ENCODE results near the gene ERN2. TPM values are rescaled to one million over a fixed set of nuclear protein-coding genes. Genes with fewer than 3 reads are reported as not detected.

ERN2 gene
- total RNA-seq, 1 donor from 2014 or later, result 0.29 TPM

GRCh38 chr16:23651943-23652468 lies 61.0 kb downstream of the ERN2 start:
- Histone ChIP-seq H3K4me1 (no peaks in the 10 kb centered on the region), H3K4me3 (no peak overlapping the region), H3K27ac (no peak overlapping the region), H3K27me3 (no peaks in the 10 kb centered on the region), H3K36me3 (peaks cover 23% of the 10 kb centered on the region), H3K9me3 (no peaks in the 10 kb centered on the region)
- ATAC-seq, result no peak
- DNase-seq, result no peak
- intact Hi-C loops (cut with DNase I), result no loop called here
- TF ChIP-seq, protein P1, sequence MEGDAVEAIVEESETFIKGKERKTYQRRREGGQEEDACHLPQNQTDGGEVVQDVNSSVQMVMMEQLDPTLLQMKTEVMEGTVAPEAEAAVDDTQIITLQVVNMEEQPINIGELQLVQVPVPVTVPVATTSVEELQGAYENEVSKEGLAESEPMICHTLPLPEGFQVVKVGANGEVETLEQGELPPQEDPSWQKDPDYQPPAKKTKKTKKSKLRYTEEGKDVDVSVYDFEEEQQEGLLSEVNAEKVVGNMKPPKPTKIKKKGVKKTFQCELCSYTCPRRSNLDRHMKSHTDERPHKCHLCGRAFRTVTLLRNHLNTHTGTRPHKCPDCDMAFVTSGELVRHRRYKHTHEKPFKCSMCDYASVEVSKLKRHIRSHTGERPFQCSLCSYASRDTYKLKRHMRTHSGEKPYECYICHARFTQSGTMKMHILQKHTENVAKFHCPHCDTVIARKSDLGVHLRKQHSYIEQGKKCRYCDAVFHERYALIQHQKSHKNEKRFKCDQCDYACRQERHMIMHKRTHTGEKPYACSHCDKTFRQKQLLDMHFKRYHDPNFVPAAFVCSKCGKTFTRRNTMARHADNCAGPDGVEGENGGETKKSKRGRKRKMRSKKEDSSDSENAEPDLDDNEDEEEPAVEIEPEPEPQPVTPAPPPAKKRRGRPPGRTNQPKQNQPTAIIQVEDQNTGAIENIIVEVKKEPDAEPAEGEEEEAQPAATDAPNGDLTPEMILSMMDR (IDR thresholded peaks at IDR 0.05), result no peak

DNA sequence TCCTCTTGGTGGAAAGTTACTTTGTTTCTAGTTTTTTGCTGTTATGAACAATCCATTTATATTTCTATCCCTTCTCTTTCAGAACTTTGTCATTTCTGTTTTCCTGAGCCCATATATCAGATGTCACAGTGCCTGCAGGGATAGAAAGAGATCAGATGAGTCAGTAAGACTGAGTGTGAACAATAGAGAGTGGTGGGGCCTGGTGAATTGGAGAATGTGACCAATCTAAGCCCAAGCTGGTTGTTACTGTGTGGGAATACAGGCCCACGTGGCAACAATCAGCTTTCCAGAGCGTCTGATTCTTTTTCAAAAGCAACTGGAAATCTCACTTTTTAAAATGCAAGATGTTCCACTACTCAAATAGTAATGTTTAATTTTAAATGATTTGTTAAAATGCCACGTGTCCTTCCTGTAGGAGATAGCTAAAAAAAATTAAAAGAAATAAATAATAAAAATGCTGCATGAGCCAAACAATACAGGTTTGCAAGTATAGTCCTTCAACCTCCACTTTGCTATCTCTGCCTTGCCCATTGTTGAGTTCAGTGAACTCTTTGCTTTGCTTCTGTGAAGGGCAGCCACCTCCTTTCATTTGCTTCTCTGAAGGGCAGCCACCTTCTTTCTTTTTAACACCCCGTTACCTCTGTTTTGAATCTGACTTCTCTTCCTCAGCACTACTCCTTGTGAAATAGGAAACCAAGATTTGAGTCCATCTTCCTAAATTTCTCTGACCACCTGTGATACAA lies 62.2 kb downstream of the ERN2 start:
- intact Hi-C loops (cut with DNase I), result no loop called here
- no peaks in the 10 kb centered on the region for H3K9me3 ChIP-seq
- DNase-seq, result no peak
- H3K36me3 ChIP-seq, result peaks cover 20% of the 10 kb centered on the region
- TF ChIP-seq, protein P1 (IDR thresholded peaks at IDR 0.05), result no peak
- H3K4me1 ChIP-seq, result no peaks in the 10 kb centered on the region
- no peaks in the 10 kb centered on the region for H3K27me3 ChIP-seq
- H3K4me3 ChIP-seq, result no peak overlapping the region
- no peak overlapping the region for H3K27ac ChIP-seq
- ATAC-seq, result no peak

- ATAC-seq, result no peak
- peak overlapping the region; percentile 96 for H3K4me3 ChIP-seq
- peaks cover 41% of the 10 kb centered on the region for H3K36me3 ChIP-seq
- H3K27me3 ChIP-seq, result no peaks in the 10 kb centered on the region
- TF ChIP-seq, protein P1 (IDR thresholded peaks at IDR 0.05), result no peak
- intact Hi-C loops (cut with DNase I), result no loop called here
- no peak for DNase-seq
- H3K27ac ChIP-seq, result peak overlapping the region; percentile 88
- H3K9me3 ChIP-seq, result no peaks in the 10 kb centered on the region
- peaks cover 20% of the 10 kb centered on the region for H3K4me1 ChIP-seq
These were observed 70.7 kb downstream of the ERN2 start for GRCh38 chr16:23642246-23642774.

GRCh38 chr16:23640931-23641765 lies 71.9 kb downstream of the ERN2 start, which contains the start of the genes DCTN5 and PALB2:
DCTN5 (plus strand) TSS chr16:23641466; CDS start chr16:23641543, 77 bp downstream.
PALB2 (minus strand) TSS chr16:23641310; CDS start chr16:23641157, 153 bp downstream.
- Histone ChIP-seq H3K36me3 (peaks cover 52% of the 10 kb centered on the region), H3K27ac (peak within 1 kb of the TSS; percentile 88), H3K9me3 (no peaks in the 10 kb centered on the region), H3K27me3 (no peaks in the 10 kb centered on the region), H3K4me3 (peak within 1 kb of the TSS; percentile 96), H3K4me1 (peaks cover 20% of the 10 kb centered on the region)
- ATAC-seq, result peak; percentile 99
- intact Hi-C loops (cut with DNase I), result no loop called here
- TF ChIP-seq, protein P1 (IDR thresholded peaks at IDR 0.05), result no peak
- peak; percentile 96 for DNase-seq

DNA sequence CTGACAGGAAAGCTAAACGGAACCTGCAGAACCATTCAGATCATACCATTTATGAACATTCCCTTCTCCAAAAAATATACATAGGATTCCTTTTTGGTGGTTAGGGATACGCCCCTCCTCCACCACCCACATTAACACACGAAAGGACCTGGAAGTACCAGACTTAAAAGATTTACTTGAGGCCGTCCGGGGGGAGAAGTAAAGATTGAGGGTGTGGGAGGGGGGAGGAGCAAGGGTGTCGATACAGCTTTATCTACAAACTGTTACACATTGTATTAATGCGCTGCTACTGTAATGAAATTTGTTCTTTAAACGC lies 72.4 kb downstream of the ERN2 start:
- TF ChIP-seq, protein P1 (IDR thresholded peaks at IDR 0.05), result no peak
- Histone ChIP-seq H3K27ac (peak overlapping the region; percentile 88), H3K9me3 (no peaks in the 10 kb centered on the region), H3K4me1 (peaks cover 20% of the 10 kb centered on the region), H3K36me3 (peaks cover 53% of the 10 kb centered on the region), H3K4me3 (peak overlapping the region; percentile 96), H3K27me3 (no peaks in the 10 kb centered on the region)
- ATAC-seq (peak; percentile 1), DNase-seq (no peak)
- intact Hi-C loops (cut with DNase I), result no loop called here

Other genes with a start within 250 kb of the ERN2 start
- 161 TPM for gene GGA2, start 202.7 kb downstream of the ERN2 start, total RNA-seq
- gene EARS2, start 155.9 kb downstream of the ERN2 start, total RNA-seq, result 15.3 TPM
- 42.3 TPM for gene UBFD1, start 155.5 kb downstream of the ERN2 start, total RNA-seq
- 49.2 TPM for gene NDUFAB1, start 116.9 kb downstream of the ERN2 start, total RNA-seq
- 11.7 TPM for gene PALB2, start 71.9 kb downstream of the ERN2 start, total RNA-seq
- 48.7 TPM for gene DCTN5, start 71.8 kb downstream of the ERN2 start, total RNA-seq
- gene PLK1, start 34.3 kb downstream of the ERN2 start, total RNA-seq, result 1.8 TPM
- gene CHP2, start 41.8 kb upstream of the ERN2 start, total RNA-seq, result not detected
- gene PRKCB, start 122.8 kb upstream of the ERN2 start, total RNA-seq, result 25.2 TPM